IMR-90 (cell line): ENCODE measurements around the gene JCAD. TPM values are rescaled to one million over a fixed set of nuclear protein-coding genes. Genes with fewer than 3 reads are reported as not detected.
A peak's percentile ranks its signal among the peaks of the same experiment; 100 is the strongest.

Experiments used
- ATAC-seq: fragments of 200-7000 bp; cut with Tn5 transposase; 2 replicates; pipeline ENCODE4 v1.9.1; 2020; ENCODE audit warnings: low read depth, mild to moderate bottlenecking, moderate library complexity
- BruUV-seq: library from RNA; stranded (reverse); fragments of 400-500 nt; replicated peaks from 2 replicates; lab custom pipeline; 2021; lab: Mats Ljungman, UMichigan
- CTCF ChIA-PET: fragments of 300-600 bp; formaldehyde crosslinking; extraction: SDS; loops from one replicate; lab custom pipeline; 2021; ENCODE audit warnings: antibody characterized with exemption; lab: Yijun Ruan, JAX
- POLR2A ChIA-PET: fragments of 300-600 bp; sonication (Branson Sonifier 250); formaldehyde crosslinking; loops from one replicate; lab custom pipeline; 2022; ENCODE audit warnings: antibody characterized with exemption; ENCODE audit not compliant: unreplicated experiment; lab: Charles Lee
- DNase-seq: peaks from one replicate; pipeline ENCODE4 v3.0.0; 2013
- H2AFZ ChIP-seq: replicated peaks from 2 replicates; pipeline ENCODE3; 2013; ENCODE audit warnings: low read length, mild to moderate bottlenecking; ENCODE audit not compliant: poor library complexity
- H2AK5ac ChIP-seq: 2 replicates; pipeline ENCODE4 v1.6.1; 2013; ENCODE audit warnings: low read depth, low read length, inconsistent platforms
- H2AK9ac ChIP-seq: replicated peaks from 2 replicates; pipeline ENCODE3; 2013; ENCODE audit warnings: mild to moderate bottlenecking, low read depth, low read length, moderate library complexity; ENCODE audit not compliant: poor library complexity
- H2BK120ac ChIP-seq: 2 replicates; pipeline ENCODE4 v1.6.1; 2013; ENCODE audit warnings: low read depth, low read length, inconsistent platforms
- H2BK15ac ChIP-seq: 3 replicates; pipeline ENCODE4 v1.6.1; 2013; ENCODE audit warnings: low read depth, low read length, inconsistent platforms
- H2BK20ac ChIP-seq: 2 replicates; pipeline ENCODE4 v1.6.1; 2013; ENCODE audit warnings: low read depth, mild to moderate bottlenecking, inconsistent platforms, low read length, moderate library complexity
- H2BK5ac ChIP-seq: 2 replicates; pipeline ENCODE4 v1.6.1; 2013; ENCODE audit warnings: mild to moderate bottlenecking, low read depth, low read length, inconsistent platforms; ENCODE audit not compliant: poor library complexity, severe bottlenecking
- H3K14ac ChIP-seq: replicated peaks from 2 replicates; pipeline ENCODE4 v1.6.1; 2013; ENCODE audit warnings: low read depth, low read length, inconsistent platforms
- H3K18ac ChIP-seq: 2 replicates; pipeline ENCODE4 v1.6.1; 2013; ENCODE audit warnings: low read depth, low read length, control low read depth
- H3K23ac ChIP-seq: 2 replicates; pipeline ENCODE4 v1.6.1; 2013; ENCODE audit warnings: low read depth, low read length, inconsistent platforms
- H3K27ac ChIP-seq: 2 replicates; pipeline ENCODE4 v1.5.1; 2013; ENCODE audit warnings: mild to moderate bottlenecking, control low read depth, low read length; ENCODE audit not compliant: insufficient read depth
- H3K27me3 ChIP-seq: 2 replicates; pipeline ENCODE4 v1.6.1; 2013; ENCODE audit warnings: low read length; ENCODE audit not compliant: control insufficient read depth, insufficient read depth
- H3K36me3 ChIP-seq: 2 replicates; pipeline ENCODE4 v1.6.1; 2013; ENCODE audit warnings: low read length, mixed read lengths; ENCODE audit not compliant: control insufficient read depth, insufficient read depth
- H3K4ac ChIP-seq: 2 replicates; pipeline ENCODE4 v1.6.1; 2013; ENCODE audit warnings: low read depth, low read length, inconsistent platforms
- H3K4me1 ChIP-seq: 2 replicates; pipeline ENCODE4 v1.6.1; 2013; ENCODE audit warnings: low read length, mixed read lengths; ENCODE audit not compliant: control insufficient read depth, insufficient read depth
- H3K4me2 ChIP-seq: 2 replicates; pipeline ENCODE4 v1.6.1; 2013; ENCODE audit warnings: low read depth, mild to moderate bottlenecking, control low read depth, low read length, moderate library complexity
- H3K4me3 ChIP-seq: 2 replicates; pipeline ENCODE4 v1.5.1; 2013; ENCODE audit warnings: low read depth, mild to moderate bottlenecking, control low read depth, low read length, moderate library complexity; ENCODE audit not compliant: insufficient read depth
- H3K56ac ChIP-seq: 2 replicates; pipeline ENCODE4 v1.6.1; 2013; ENCODE audit warnings: low read length, inconsistent platforms; ENCODE audit not compliant: insufficient read depth; ENCODE audit errors: extremely low read depth
- H3K79me1 ChIP-seq, 2 experiments: 2 replicates each; pipeline ENCODE4 v1.6.1; 2013; ENCODE audit warnings: low read length in 2 of 2, inconsistent platforms in 1 of 2, low read depth in 1 of 2
- H3K9ac ChIP-seq: 2 replicates; pipeline ENCODE4 v1.6.1; 2013; ENCODE audit warnings: low read depth, low read length, control low read depth
- H3K9me1 ChIP-seq: 2 replicates; pipeline ENCODE4 v1.6.1; 2013; ENCODE audit warnings: low read length, inconsistent platforms; ENCODE audit not compliant: insufficient read depth
- H3K9me3 ChIP-seq: 2 replicates; pipeline ENCODE4 v1.6.1; 2013; ENCODE audit warnings: low read length; ENCODE audit not compliant: control insufficient read depth, insufficient read depth
- H4K20me1 ChIP-seq: 2 replicates; pipeline ENCODE4 v1.6.1; 2013; ENCODE audit warnings: low read length, inconsistent platforms; ENCODE audit not compliant: insufficient read depth
- H4K5ac ChIP-seq: 2 replicates; pipeline ENCODE4 v1.6.1; 2013; ENCODE audit warnings: mild to moderate bottlenecking, low read depth, low read length, control low read depth
- H4K8ac ChIP-seq, 2 experiments: 2 replicates each; pipeline ENCODE4 v1.6.1; 2013; ENCODE audit warnings: low read depth in 2 of 2, low read length in 2 of 2, control low read depth in 1 of 2, inconsistent platforms in 1 of 2
- H4K91ac ChIP-seq: 2 replicates; pipeline ENCODE4 v1.6.1; 2013; ENCODE audit warnings: low read depth, low read length, inconsistent platforms; ENCODE audit not compliant: insufficient read depth
- BHLHE40 ChIP-seq: fragments of 150-350 bp; IDR thresholded peaks from 2 replicates; pipeline ENCODE4 v1.6.1; 2016; ENCODE audit warnings: mild to moderate bottlenecking, low read depth, low read length
- CEBPB ChIP-seq: IDR thresholded peaks from 2 replicates; pipeline ENCODE4 v1.6.1; 2012; ENCODE audit warnings: low read depth, low read length, improper control_type of control experiment
- CHD1 ChIP-seq: IDR thresholded peaks from 2 replicates; pipeline ENCODE4 v1.6.1; 2012; ENCODE audit warnings: low read depth, low read length, improper control_type of control experiment
- FOS ChIP-seq: fragments of 150-350 bp; IDR thresholded peaks from 2 replicates; pipeline ENCODE4 v1.6.1; 2016; ENCODE audit warnings: low read depth, low read length
- MAZ ChIP-seq: IDR thresholded peaks from 2 replicates; pipeline ENCODE4 v1.6.1; 2012; ENCODE audit warnings: low read depth, mild to moderate bottlenecking, low read length, improper control_type of control experiment, moderate library complexity, borderline replicate concordance
- MXI1 ChIP-seq: IDR thresholded peaks from 2 replicates; pipeline ENCODE4 v1.6.1; 2012; ENCODE audit warnings: low read depth, mild to moderate bottlenecking, low read length, moderate library complexity, borderline replicate concordance
- RAD21 ChIP-seq: IDR thresholded peaks from 2 replicates; pipeline ENCODE4 v1.6.1; 2012; ENCODE audit warnings: low read length, improper control_type of control experiment
- USF2 ChIP-seq: fragments of 150-350 bp; IDR thresholded peaks from 2 replicates; pipeline ENCODE4 v1.6.1; 2017; ENCODE audit warnings: mild to moderate bottlenecking, antibody characterized with exemption, low read length, low read depth
- WGBS, 2 experiments: methylation state at CpG; one replicate each; pipeline versions ENCODE4 v1.1.5 to v1.1.7; 2013; ENCODE audit warnings: missing lambda C conversion rate in 2 of 2; ENCODE audit not compliant: insufficient read length in 1 of 2; ENCODE audit errors: extremely low coverage in 2 of 2; 5-methylcytosine and 5-hydroxymethylcytosine counted together
- dilution Hi-C: fragments of 300-500 bp; cut with HindIII; formaldehyde crosslinking; loops from one replicate; pipeline ENCODE4 v1.14.3; 2018; ENCODE audit warnings: low sequenced_read_pairs; ENCODE audit not compliant: unreplicated experiment
- in situ Hi-C: fragments of 300-500 bp; cut with MboI; formaldehyde crosslinking; loops from 3 replicates; pipeline ENCODE4 v1.14.3; 2019; ENCODE audit warnings: low sequenced_read_pairs, inconsistent platforms, mixed read lengths
- intact Hi-C: fragments of 100-400 bp; cut with micrococcal nuclease; formaldehyde crosslinking; loops from 2 replicates; pipeline ENCODE4 v1.10.0; 2022
- polyA plus RNA-seq, 3 experiments: library from polyadenylated mRNA; depleted of rRNA; stranded (reverse); fragments of >200 nt; gene quantifications; 2 replicates each; pipeline ENCODE4 v1.2.3, GENCODE V29; 2012; ENCODE audit warnings: low replicate concordance in 1 of 3
- total RNA-seq: library from RNA; depleted of rRNA; stranded (reverse); fragments of >200 nt; gene quantifications from 2 replicates; pipeline ENCODE4 v1.2.3, GENCODE V29; 2012

JCAD gene
- total and polyA plus RNA-seq, 2 of the 4 experiments (the other 2 are of a cell fraction) = 15.9 to 16.8 TPM

DNA sequence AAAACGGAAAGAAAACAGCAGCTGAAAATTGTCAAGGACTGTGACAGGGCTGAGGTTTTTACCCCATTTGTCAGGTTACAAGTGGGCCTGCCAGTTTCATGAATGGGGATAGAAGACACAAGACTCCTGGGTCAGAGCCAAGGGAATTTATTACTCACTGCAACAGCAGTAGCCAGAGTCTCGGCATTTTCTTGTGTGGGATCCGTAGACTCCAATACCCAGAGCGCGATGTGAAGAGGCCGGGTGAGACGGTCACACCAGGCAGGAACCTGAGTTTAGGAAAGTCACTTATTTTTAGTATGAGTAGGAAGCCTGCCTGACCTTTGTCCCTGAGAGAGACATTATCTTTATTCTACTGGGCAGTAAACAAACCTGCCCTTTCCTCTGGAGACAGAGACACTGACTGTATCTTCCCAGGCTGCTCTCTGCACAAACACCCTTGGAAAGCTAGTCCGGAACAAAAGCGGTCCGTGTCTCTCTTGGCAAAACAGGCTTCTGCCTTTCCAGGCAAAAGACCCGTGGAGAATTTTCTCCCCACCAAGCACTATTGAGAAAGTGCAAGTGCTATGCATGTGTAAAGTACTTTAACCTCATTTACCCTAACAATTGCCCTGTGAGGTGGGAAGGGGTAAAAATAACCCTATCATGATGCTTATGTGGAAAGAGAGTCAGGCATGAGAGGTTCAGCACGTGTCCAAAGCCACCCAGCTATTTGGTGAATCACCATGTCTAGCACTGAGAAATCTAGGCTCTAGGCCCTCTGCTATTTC lies 58.4 kb downstream of the JCAD start:
- Histone ChIP-seq H3K56ac (no peak overlapping the region), H2AK9ac (no peak overlapping the region), H4K20me1 (no peaks in the 10 kb centered on the region), H2AK5ac (peak overlapping the region; percentile 71; the same call in 1 of the 2 replicates), H4K91ac (peak overlapping the region; percentile 34; the same call in 1 of the 2 replicates), H3K4me3 (no peak overlapping the region), H3K23ac (peak overlapping the region; percentile 12; the same call in 1 of the 2 replicates), H3K4me2 (peak overlapping the region; percentile 54), H3K36me3 (no peaks in the 10 kb centered on the region), H3K27me3 (peaks cover 4% of the 10 kb centered on the region), H4K8ac (peak overlapping the region in 1 of 2 experiments; percentile 43; a peak in 1 of 4 replicates), H2BK120ac (peak overlapping the region; percentile 33), H2BK5ac (peak overlapping the region; percentile 3), H2AFZ (peak overlapping the region; percentile 47), H3K9ac (no peak overlapping the region), H3K27ac (peak overlapping the region; percentile 19; the same call in 1 of the 2 replicates), H3K18ac (peak overlapping the region; percentile 22; the same call in 1 of the 2 replicates), H3K4ac (peak overlapping the region; percentile 60), H3K4me1 (peaks cover 15% of the 10 kb centered on the region), H4K5ac (no peak overlapping the region), H2BK15ac (peak overlapping the region; percentile 59; the same call in 1 of the 3 replicates), H3K9me3 (no peaks in the 10 kb centered on the region), H3K9me1 (peaks cover 12% of the 10 kb centered on the region), H3K79me1 (no peaks in the 10 kb centered on the region), H3K14ac (peak overlapping the region; percentile 23; the same call in 1 of the 2 replicates), H2BK20ac (peak overlapping the region; percentile 0; the same call in 1 of the 2 replicates)
- intact Hi-C loops = loop anchor here (5.0 kb wide), 2 partner anchors 264 to 409 kb away; no protein-coding TSS in a partner anchor
- peak; percentile 93 for DNase-seq
- in situ Hi-C loops = no loop called here
- 0% methylated on average over 1 of the region's 12 CpGs; no CpG with 5 or more reads in 1 of the 2 experiments for WGBS, 2 experiments
- no TSS peak for BruUV-seq
- TF ChIP-seq CEBPB = peak; percentile 56; the same call in 1 of the 2 replicates
- TF ChIP-seq RAD21 = peak; percentile 22; the same call in 1 of the 2 replicates
- no peak for TF ChIP-seq CHD1
- peak; percentile 93 for TF ChIP-seq USF2
- TF ChIP-seq BHLHE40 = peak; percentile 99
- TF ChIP-seq MAZ = no peak
- 0 out of 2 replicates have a peak, but pooled peaks have one; percentile 34 for TF ChIP-seq MXI1
- peak; percentile 69 for TF ChIP-seq FOS
- peak; percentile 66 for ATAC-seq
- dilution Hi-C loops = no loop called here
- ChIA-PET CTCF (interaction anchor here (1.3 kb wide), 1 partner anchor 590 kb away, joined by 3 read pairs; no protein-coding TSS in a partner anchor), POLR2A (no interaction called here)
